HUES64 (cell line): ENCODE measurements around the gene CBR4.
A peak's percentile ranks its signal among the peaks of the same experiment; 100 is the strongest.
"Not testable (repeated sequence)": the region's sequence is repeated elsewhere in the genome, so short reads cannot be mapped to it uniquely, and the experiment has no call there.

Source experiments
- H3K27ac ChIP-seq: 2 replicates; pipeline ENCODE4 v1.7.0; 2013; ENCODE audit warnings: low read depth, low read length, inconsistent platforms
- H3K27me3 ChIP-seq: 2 replicates; pipeline ENCODE4 v1.6.1; 2013; ENCODE audit warnings: mild to moderate bottlenecking, low read length; ENCODE audit not compliant: insufficient read depth
- H3K36me3 ChIP-seq: 2 replicates; pipeline ENCODE4 v1.6.1; 2013; ENCODE audit warnings: mild to moderate bottlenecking, low read length; ENCODE audit not compliant: insufficient read depth
- H3K4me1 ChIP-seq: 2 replicates; pipeline ENCODE4 v1.6.1; 2013; ENCODE audit warnings: mild to moderate bottlenecking, low read length, moderate library complexity; ENCODE audit not compliant: insufficient read depth
- H3K4me3 ChIP-seq: 2 replicates; pipeline ENCODE4 v1.5.1; 2013; ENCODE audit warnings: mild to moderate bottlenecking, low read length, moderate library complexity
- H3K9ac ChIP-seq: 2 replicates; pipeline ENCODE4 v1.6.1; 2013; ENCODE audit warnings: mild to moderate bottlenecking, low read depth, low read length
- H3K9me3 ChIP-seq: 2 replicates; pipeline ENCODE4 v1.6.1; 2013; ENCODE audit warnings: low read depth, low read length; ENCODE audit not compliant: insufficient read depth
- WGBS: fragments of 150-250, 120-280 bp; methylation state at CpG from one replicate; pipeline ENCODE4 v1.1.7; 2013; ENCODE audit warnings: missing lambda C conversion rate; 5-methylcytosine and 5-hydroxymethylcytosine counted together

The CBR4 gene

DNA sequence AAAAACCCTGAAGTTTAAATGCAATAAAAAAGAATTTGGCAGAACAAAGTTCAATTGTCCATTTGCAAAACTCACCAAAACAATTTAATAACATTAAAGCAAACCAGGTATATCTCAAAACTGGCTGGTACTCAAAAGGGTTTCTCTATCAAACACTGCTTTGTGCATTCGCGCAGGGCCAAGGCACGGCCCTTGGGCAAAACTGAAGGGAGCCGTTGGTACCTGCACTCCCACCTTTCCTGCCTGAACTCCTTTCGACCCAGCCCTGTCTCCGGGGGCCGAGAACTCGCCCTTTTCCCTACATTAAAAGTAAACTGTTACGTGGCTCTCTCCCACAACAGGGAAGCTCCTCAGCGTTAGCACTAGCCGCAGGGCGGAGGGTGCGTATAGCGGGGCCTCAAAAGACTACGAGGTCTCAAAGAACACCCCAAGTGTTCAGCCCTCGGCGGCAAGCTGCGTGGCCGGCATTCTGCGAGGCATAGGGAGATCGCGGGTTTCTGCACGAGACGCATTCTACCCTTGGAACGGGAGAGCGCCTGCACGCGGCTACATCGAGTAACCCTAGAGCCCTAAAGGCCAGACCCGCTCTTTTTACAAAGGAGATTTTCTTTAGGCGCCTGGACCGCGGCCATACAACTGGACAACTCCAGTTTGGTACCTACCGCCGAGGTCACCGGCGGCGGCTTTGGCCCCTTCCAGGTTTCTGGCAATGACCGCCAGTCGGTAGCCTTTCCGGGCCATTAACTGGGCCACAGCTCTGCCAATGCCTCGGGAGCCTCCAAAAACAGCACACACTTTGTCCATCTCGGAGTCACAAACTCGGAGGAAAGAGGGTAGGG is 550 bp downstream of the CBR4 start:
- H3K9ac ChIP-seq: peak overlapping the region; percentile 97
- no peaks in the 10 kb centered on the region for H3K9me3 ChIP-seq
- peak overlapping the region; percentile 89 for H3K27ac ChIP-seq
- peak overlapping the region; percentile 84 for H3K4me3 ChIP-seq
- H3K27me3 ChIP-seq: no peaks in the 10 kb centered on the region
- peaks cover 23% of the 10 kb centered on the region for H3K4me1 ChIP-seq
- peaks cover 26% of the 10 kb centered on the region for H3K36me3 ChIP-seq
- WGBS: 1% methylated on average over 44 of the region's 44 CpGs

DNA sequence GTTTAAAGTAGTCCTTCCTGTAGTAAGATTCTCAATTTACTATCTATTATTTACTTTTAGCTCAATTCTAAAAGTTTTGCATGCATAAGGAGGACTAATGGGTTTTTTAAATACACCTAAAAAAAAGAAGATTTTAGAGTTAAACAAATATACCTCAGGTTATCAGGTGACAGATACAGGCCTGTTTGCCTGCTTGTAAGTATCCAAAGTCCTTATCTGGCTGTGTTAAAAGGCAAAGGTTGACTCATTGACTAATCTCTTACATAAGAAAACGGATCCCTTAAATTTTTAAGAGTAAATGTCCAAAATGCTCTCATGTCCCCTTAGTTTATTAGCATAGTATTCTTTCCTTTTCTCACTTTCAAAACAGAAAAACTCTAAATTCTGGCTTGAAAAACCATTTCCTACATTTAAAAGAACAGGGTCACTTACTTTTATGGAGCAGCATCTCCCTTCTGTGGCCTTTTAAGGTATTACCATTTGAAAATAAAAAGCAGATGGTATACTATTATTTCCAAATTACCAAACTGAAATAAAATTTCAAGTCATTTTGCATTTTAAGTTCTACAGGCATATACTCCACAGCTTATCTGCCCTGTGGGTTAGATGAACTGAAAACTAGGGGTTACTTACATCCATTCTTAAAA is 4.5 kb downstream of the CBR4 start:
- Histone ChIP-seq H3K9me3 (no peaks in the 10 kb centered on the region), H3K4me3 (no peak overlapping the region), H3K9ac (no peak overlapping the region), H3K36me3 (peaks cover 62% of the 10 kb centered on the region), H3K27ac (no peak overlapping the region), H3K27me3 (no peaks in the 10 kb centered on the region), H3K4me1 (peaks cover 21% of the 10 kb centered on the region)
- WGBS: 80% methylated on average over 1 of the region's 1 CpG

GRCh38 chr4:169000315-169000714 is 9.7 kb downstream of the CBR4 start:
- H3K27me3 ChIP-seq: no peaks in the 10 kb centered on the region
- no peak overlapping the region for H3K27ac ChIP-seq
- H3K36me3 ChIP-seq: peaks cover 95% of the 10 kb centered on the region
- WGBS: 100% methylated on average over 1 of the region's 1 CpG
- no peak overlapping the region for H3K4me3 ChIP-seq
- H3K9ac ChIP-seq: no peak overlapping the region
- no peaks in the 10 kb centered on the region for H3K4me1 ChIP-seq
- no peaks in the 10 kb centered on the region for H3K9me3 ChIP-seq

GRCh38 chr4:168999809-169000208 is 10.2 kb downstream of the CBR4 start:
- H3K9ac ChIP-seq: no peak overlapping the region
- 80% methylated on average over 4 of the region's 4 CpGs for WGBS
- no peaks in the 10 kb centered on the region for H3K4me1 ChIP-seq
- H3K27me3 ChIP-seq: no peaks in the 10 kb centered on the region
- H3K4me3 ChIP-seq: no peak overlapping the region
- H3K36me3 ChIP-seq: peaks cover 95% of the 10 kb centered on the region
- no peak overlapping the region for H3K27ac ChIP-seq
- no peaks in the 10 kb centered on the region for H3K9me3 ChIP-seq

DNA sequence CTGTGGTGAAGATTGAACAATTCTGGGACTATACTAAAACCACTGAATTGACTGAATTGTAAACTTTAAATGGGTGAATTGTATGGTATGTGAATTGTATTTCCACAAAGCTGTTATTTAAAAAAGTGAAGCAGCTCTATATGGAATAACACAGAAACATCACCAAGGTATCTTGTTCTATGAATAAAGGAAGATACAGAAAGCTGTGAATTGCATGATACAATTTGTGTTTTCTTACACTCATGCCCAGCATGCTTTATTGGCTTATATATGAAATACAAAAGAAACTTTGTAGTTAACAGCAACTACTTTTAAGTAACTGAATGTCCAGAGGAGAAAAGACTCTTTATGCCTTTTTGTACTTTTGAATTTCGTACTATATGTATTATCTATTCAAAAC is 11.5 kb downstream of the CBR4 start:
- Histone ChIP-seq H3K4me3 (no peak overlapping the region), H3K9me3 (no peaks in the 10 kb centered on the region), H3K4me1 (no peaks in the 10 kb centered on the region), H3K27ac (no peak overlapping the region), H3K27me3 (no peaks in the 10 kb centered on the region), H3K9ac (no peak overlapping the region), H3K36me3 (peaks cover 92% of the 10 kb centered on the region)
- no CpG with 5 or more reads among the region's 1 CpG for WGBS

DNA sequence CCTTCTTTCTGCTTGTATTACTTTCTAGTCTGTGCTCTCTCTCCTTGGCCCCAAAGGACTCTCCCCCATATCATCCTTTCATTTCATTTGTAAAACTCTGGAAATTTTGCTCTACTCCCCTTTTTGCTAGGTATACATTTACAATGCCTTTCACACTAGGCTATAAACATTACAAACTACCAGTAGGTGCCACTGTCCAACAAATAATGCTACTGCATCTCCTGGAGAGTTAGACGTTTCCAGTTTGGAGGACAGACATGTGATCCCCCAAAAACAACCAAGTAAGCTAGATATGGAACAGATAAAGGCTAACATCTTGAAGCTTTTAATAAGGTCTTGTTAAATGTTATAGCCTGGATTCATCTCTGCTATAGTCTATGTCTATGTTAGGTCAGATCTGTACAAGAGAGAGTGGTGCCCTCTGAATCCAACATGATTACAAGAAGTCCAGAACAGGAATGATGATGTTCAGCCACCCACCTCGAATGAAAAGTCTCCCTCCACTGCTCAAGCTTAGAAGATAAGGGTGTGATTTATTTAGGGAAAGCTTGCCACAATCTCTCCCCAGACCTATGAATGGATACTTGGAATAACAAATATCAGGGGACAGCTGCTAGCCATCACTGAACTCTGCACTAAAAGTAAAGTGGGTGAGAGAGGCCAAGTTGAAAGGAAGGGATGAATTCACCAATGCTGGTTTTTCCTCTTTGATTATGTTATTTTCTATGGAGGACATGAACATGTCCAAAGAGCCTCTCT is 14.3 kb downstream of the CBR4 start:
- no peaks in the 10 kb centered on the region for H3K4me1 ChIP-seq
- WGBS: 86% methylated on average over 2 of the region's 2 CpGs
- no peak overlapping the region for H3K27ac ChIP-seq
- H3K36me3 ChIP-seq: peaks cover 80% of the 10 kb centered on the region
- no peak overlapping the region for H3K9ac ChIP-seq
- H3K27me3 ChIP-seq: no peaks in the 10 kb centered on the region
- no peak overlapping the region for H3K4me3 ChIP-seq
- no peaks in the 10 kb centered on the region for H3K9me3 ChIP-seq

- Histone ChIP-seq H3K4me3 (no peak overlapping the region), H3K9ac (no peak overlapping the region), H3K27ac (no peak overlapping the region), H3K36me3 (peaks cover 77% of the 10 kb centered on the region), H3K4me1 (no peaks in the 10 kb centered on the region), H3K27me3 (no peaks in the 10 kb centered on the region), H3K9me3 (no peaks in the 10 kb centered on the region)
- 98% methylated on average over 4 of the region's 4 CpGs for WGBS
These were observed 15.1 kb downstream of the CBR4 start for GRCh38 chr4:168994958-168995357.

GRCh38 chr4:168993714-168994510 is 16.1 kb downstream of the CBR4 start:
- no peak overlapping the region for H3K9ac ChIP-seq
- peaks cover 78% of the 10 kb centered on the region for H3K36me3 ChIP-seq
- no peaks in the 10 kb centered on the region for H3K27me3 ChIP-seq
- H3K4me1 ChIP-seq: no peaks in the 10 kb centered on the region
- WGBS: 96% methylated on average over 12 of the region's 13 CpGs
- H3K27ac ChIP-seq: no peak overlapping the region; the same call in 1 of the 2 replicates
- no peaks in the 10 kb centered on the region for H3K9me3 ChIP-seq
- no peak overlapping the region for H3K4me3 ChIP-seq

DNA sequence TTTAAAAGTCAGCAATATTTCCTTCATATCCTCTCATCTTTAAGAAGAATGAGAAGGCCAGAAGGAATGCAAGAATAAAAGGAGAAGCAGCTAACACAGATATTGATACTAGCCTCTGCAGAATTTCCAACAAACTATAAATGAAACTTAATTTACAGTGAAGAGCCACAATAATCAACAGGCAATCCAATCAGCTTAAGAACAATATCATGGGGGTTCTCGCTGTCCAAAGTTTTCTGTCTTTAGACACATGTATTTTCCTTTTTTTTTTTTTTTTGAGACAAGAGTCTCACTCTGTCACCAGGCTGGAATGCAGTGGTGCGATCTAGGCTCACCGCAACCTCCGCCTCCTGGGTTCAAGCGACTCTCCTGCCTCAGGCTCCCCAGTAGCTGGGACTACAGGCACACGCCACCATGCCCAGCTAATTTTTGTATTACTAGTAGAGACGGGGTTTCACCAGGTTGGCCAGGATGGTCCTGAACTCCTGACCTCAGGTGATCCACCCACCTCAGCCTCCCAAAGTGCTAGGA is 17.0 kb downstream of the CBR4 start:
- not testable (repeated sequence) for H3K4me3 ChIP-seq, H3K9ac ChIP-seq, H3K4me1 ChIP-seq, H3K9me3 ChIP-seq, H3K27ac ChIP-seq, H3K27me3 ChIP-seq
- peaks cover 77% of the 10 kb centered on the region for H3K36me3 ChIP-seq
- WGBS: 95% methylated on average over 7 of the region's 7 CpGs

- Histone ChIP-seq H3K9ac (no peak overlapping the region), H3K4me1 (no peaks in the 10 kb centered on the region), H3K4me3 (no peak overlapping the region), H3K27ac (no peak overlapping the region), H3K9me3 (peaks cover 15% of the 10 kb centered on the region; the same call in 1 of the 2 replicates), H3K27me3 (no peaks in the 10 kb centered on the region), H3K36me3 (peaks cover 40% of the 10 kb centered on the region)
- WGBS: 91% methylated on average over 1 of the region's 1 CpG
These were observed 28.1 kb downstream of the CBR4 start for GRCh38 chr4:168981942-168982341.
